Right lobe of liver (tissue), 4 donors: Measurements from ENCODE around the gene SCUBE3.

Experiments used
- POLR2A ChIP-seq: fragments of 450-650 bp; IDR thresholded peaks from one replicate; pipeline ENCODE4 v1.6.1; 2017; ENCODE audit warnings: antibody characterized with exemption, mild to moderate bottlenecking
- TF ChIP-seq, protein P1 (sequence below), 4 donors: fragments of 200-600 bp in 3 of 4; fragments of 450-650 bp in 1 of 4; IDR thresholded peaks; one replicate each; pipeline versions ENCODE4 v1.5.1 to v1.8.0; 2016 to 2022; ENCODE audit warnings: antibody characterized with exemption in 4 of 4, mild to moderate bottlenecking in 2 of 4
- donor health status: DM: no; HTN: no; CAD: no.
- donor health status: DM: no; HTN: no; CAD: no.
- donor health status: DM: no; HTN: yes; CAD: no.

DNA sequence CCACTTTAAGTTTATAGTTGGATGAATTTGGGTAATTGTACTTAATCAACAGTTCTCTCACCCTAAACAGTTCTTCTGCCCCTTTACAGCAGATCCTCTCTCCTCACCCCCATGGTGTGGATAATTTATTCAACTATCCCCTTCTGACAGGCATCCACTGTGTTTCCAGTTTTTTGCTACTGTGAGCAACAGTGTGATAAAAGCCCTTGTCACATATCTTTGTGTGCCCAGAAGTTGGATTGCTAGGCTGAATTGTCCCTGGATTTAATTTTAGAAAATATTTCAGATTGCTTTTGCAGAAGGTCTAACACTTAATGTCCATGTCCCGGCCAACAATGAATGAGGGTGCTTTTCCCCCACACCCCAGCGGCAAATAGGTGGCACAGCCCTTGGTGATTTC lies 30.5 kb upstream of the SCUBE3 start:
- TF ChIP-seq, protein P1, sequence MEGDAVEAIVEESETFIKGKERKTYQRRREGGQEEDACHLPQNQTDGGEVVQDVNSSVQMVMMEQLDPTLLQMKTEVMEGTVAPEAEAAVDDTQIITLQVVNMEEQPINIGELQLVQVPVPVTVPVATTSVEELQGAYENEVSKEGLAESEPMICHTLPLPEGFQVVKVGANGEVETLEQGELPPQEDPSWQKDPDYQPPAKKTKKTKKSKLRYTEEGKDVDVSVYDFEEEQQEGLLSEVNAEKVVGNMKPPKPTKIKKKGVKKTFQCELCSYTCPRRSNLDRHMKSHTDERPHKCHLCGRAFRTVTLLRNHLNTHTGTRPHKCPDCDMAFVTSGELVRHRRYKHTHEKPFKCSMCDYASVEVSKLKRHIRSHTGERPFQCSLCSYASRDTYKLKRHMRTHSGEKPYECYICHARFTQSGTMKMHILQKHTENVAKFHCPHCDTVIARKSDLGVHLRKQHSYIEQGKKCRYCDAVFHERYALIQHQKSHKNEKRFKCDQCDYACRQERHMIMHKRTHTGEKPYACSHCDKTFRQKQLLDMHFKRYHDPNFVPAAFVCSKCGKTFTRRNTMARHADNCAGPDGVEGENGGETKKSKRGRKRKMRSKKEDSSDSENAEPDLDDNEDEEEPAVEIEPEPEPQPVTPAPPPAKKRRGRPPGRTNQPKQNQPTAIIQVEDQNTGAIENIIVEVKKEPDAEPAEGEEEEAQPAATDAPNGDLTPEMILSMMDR (IDR thresholded peaks at IDR 0.05) = no peak
- no peak for TF ChIP-seq POLR2A
